Uterus (tissue), 2 donors: ENCODE measurements around the gene POLR3E.

Source experiments
- CTCF ChIP-seq, 4 experiments: fragments of 200-600 bp in 2 of 4; fragments of 450-650 bp in 2 of 4; sonication (generic) in 2 of 4; IDR thresholded peaks; one replicate each; pipeline ENCODE4 v1.5.1; 2016 to 2019; ENCODE audit warnings: antibody characterized with exemption in 4 of 4, mild to moderate bottlenecking in 2 of 4, moderate library complexity in 1 of 4
- POLR2A ChIP-seq, 2 donors: fragments of 450-650 bp; IDR thresholded peaks; one replicate each; pipeline ENCODE4 v1.6.1; 2016; ENCODE audit warnings: antibody characterized with exemption in 2 of 2, mild to moderate bottlenecking in 1 of 2, moderate library complexity in 1 of 2

- peak in 1 of 4 experiments; percentile 6 for TF ChIP-seq CTCF (IDR thresholded peaks at IDR 0.05)
- TF ChIP-seq POLR2A (IDR thresholded peaks at IDR 0.05), result no peak
Measured at GRCh38 chr16:22297871-22298733, 893 bp downstream of the POLR3E start.
